ENCODE measurements around the gene USF1. TPM values are rescaled to one million over a fixed set of nuclear protein-coding genes. Genes with fewer than 3 reads are reported as not detected.
A peak's percentile ranks its signal among the peaks of the same experiment; 100 is the strongest.

Gene USF1
- total and polyA plus RNA-seq, 2 experiments from 2014 or later: 11.9 to 85.1 TPM

DNA sequence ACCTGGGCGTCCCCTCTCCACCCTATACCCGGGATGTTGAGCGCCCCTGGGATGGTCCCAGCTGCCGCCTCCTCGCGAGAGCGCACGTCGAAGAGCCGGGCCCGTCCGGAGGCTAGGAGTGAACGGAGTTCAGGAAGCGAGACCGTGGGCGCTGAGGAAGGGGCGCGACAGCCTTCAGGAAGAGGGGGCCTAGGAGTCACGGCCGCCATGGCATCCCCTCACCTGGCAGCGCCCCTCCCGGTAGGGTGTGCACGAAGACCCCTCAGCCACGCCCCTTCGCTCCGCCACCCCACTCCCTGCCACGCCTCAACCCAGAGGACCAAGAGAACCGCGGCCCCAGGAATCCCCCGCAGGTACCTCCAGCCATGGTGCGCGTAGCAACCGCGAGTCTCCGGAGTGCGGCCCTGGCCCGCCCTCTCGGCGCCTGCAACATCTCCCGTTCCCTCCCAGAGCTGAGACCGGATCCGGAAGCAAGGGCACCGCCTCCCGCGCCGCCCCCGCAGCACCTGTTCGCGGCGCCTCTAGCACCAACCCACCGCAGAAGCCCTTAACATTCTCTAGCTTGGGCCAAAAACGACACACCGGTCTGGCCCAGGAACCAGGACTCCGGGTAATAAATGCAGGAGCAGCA is 7.1 kb downstream of the USF1 start, which contains the start of gene TSTD1:
Gene TSTD1 (minus strand): TSS at position 442 of the 631 bp plus-strand sequence. CDS start 75 bp downstream, at position 367.
- H3K36me3 ChIP-seq (replicated peaks; ENCODE audit: insufficient read depth, low read depth): no peaks in the 10 kb centered on the region
- no peaks in the 10 kb centered on the region for H3K9me3 ChIP-seq (ENCODE audit: low read depth)
- TF ChIP-seq, protein P1, sequence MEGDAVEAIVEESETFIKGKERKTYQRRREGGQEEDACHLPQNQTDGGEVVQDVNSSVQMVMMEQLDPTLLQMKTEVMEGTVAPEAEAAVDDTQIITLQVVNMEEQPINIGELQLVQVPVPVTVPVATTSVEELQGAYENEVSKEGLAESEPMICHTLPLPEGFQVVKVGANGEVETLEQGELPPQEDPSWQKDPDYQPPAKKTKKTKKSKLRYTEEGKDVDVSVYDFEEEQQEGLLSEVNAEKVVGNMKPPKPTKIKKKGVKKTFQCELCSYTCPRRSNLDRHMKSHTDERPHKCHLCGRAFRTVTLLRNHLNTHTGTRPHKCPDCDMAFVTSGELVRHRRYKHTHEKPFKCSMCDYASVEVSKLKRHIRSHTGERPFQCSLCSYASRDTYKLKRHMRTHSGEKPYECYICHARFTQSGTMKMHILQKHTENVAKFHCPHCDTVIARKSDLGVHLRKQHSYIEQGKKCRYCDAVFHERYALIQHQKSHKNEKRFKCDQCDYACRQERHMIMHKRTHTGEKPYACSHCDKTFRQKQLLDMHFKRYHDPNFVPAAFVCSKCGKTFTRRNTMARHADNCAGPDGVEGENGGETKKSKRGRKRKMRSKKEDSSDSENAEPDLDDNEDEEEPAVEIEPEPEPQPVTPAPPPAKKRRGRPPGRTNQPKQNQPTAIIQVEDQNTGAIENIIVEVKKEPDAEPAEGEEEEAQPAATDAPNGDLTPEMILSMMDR (IDR thresholded peaks at IDR 0.05; ENCODE audit: poor library complexity): no peak
- no peak for TF ChIP-seq EZH2phosphoT487 (IDR thresholded peaks at IDR 0.05; ENCODE audit: low read depth, severe bottlenecking, unreplicated experiment)
- 26% methylated on average over 43 of the region's 54 CpGs for WGBS (ENCODE audit: low lambda C conversion rate, missing lambda C conversion rate)
- H3K4me1 ChIP-seq (ENCODE audit: insufficient read depth): peaks cover 5% of the 10 kb centered on the region
- peak within 1 kb of the TSS; percentile 67 for H3K27ac ChIP-seq
- H3K4me3 ChIP-seq: peak within 1 kb of the TSS; percentile 28
- H3K79me2 ChIP-seq: peaks cover 16% of the 10 kb centered on the region
- no peaks in the 10 kb centered on the region for H3K9me2 ChIP-seq (replicated peaks; ENCODE audit: insufficient read depth)
- DNase-seq (ENCODE audit: low spot score): peak; percentile 84
- H4K20me1 ChIP-seq (ENCODE audit: insufficient read depth, poor library complexity, severe bottlenecking): no peaks in the 10 kb centered on the region
- peak within 1 kb of the TSS; percentile 67 for H2AFZ ChIP-seq
- no peaks in the 10 kb centered on the region for H3K27me3 ChIP-seq
- peak within 1 kb of the TSS; percentile 73 for H3K4me2 ChIP-seq

DNA sequence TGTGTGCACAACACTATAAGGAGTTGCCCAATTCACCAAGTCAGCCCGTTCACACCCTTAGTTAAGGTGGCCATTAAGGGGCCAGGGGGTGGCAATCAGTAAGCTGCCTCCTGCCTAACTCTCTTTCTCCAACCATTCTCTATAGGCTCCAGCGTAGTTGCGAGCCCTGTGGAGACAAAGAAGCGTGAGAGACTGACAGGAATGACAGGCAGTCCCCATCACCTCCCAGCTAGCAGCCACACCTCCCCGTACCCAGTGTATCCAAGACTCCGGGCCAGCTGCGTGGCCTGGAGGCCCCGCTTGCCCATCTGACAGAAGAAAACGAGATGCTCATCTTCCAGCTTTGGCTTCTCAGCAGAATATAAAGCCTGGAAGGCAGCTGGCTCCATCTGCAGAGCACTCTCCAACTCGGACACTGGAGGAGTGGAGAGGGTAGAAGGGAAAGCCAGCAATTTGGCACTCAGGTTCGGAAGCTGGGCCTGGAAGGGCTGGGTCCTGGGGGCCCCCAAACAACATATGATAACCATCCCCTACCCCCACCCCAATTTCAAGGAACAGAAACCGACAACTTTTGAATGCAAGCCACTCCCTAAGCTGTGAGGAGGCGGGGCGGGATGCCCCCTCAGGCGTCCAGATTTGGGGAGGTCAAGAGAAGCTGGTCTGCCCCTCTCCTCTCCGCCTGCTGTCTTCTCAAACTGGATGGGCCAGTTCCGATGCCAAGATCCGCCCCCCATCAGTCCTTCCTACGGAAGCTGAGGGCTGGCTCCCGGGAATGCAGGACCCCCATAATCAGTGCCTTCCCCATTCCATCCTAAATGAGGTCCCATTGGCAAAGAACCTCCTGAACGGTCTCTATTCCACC is 7.9 kb downstream of the USF1 start:
- Histone ChIP-seq H3K27me3 (no peaks in the 10 kb centered on the region), H2AFZ (peak overlapping the region; percentile 67), H3K4me3 (peak overlapping the region; percentile 28), H3K9me3 (ENCODE audit: low read depth) (no peaks in the 10 kb centered on the region), H4K20me1 (ENCODE audit: insufficient read depth, poor library complexity, severe bottlenecking) (no peaks in the 10 kb centered on the region), H3K27ac (peak overlapping the region; percentile 67), H3K9me2 (replicated peaks; ENCODE audit: insufficient read depth) (no peaks in the 10 kb centered on the region), H3K4me1 (ENCODE audit: insufficient read depth) (peaks cover 5% of the 10 kb centered on the region), H3K79me2 (peaks cover 9% of the 10 kb centered on the region), H3K36me3 (replicated peaks; ENCODE audit: insufficient read depth, low read depth) (no peaks in the 10 kb centered on the region), H3K4me2 (peak overlapping the region; percentile 73)
- 54% methylated on average over 21 of the region's 21 CpGs for WGBS (ENCODE audit: low lambda C conversion rate, missing lambda C conversion rate)
- TF ChIP-seq EZH2 (IDR thresholded peaks at IDR 0.05; ENCODE audit: borderline replicate concordance) (no peak), EZH2phosphoT487 (IDR thresholded peaks at IDR 0.05; ENCODE audit: low read depth, severe bottlenecking, unreplicated experiment) (no peak)
- TF ChIP-seq, protein P1 (IDR thresholded peaks at IDR 0.05; ENCODE audit: poor library complexity): no peak
- DNase-seq (ENCODE audit: low spot score): no peak

DNA sequence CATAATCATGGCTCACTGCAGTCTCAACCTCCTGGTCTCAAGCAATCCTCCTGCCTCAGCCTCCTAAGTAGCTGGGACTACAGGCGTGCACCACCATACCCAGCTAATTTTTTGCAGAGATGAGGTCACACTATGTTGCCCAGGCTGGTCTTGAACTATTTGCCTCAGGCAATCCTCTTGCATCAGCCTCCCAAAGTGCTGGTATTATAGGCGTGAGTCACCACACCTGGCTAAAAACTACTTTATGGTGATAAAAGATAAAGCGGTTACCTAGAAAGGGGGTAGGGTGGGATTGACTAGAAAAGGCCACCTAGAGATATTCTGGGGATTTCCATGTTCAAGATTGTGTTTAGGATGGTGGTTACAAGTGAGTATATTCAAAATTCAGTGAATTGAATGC is 12.0 kb downstream of the USF1 start:
- Histone ChIP-seq H3K4me2 (no peak overlapping the region), H3K79me2 (peaks cover 3% of the 10 kb centered on the region), H4K20me1 (ENCODE audit: insufficient read depth, poor library complexity, severe bottlenecking) (no peaks in the 10 kb centered on the region), H3K27ac (no peak overlapping the region), H3K9me2 (replicated peaks; ENCODE audit: insufficient read depth) (no peaks in the 10 kb centered on the region), H3K9me3 (ENCODE audit: low read depth) (no peaks in the 10 kb centered on the region), H3K27me3 (no peaks in the 10 kb centered on the region), H3K4me1 (ENCODE audit: insufficient read depth) (peaks cover 5% of the 10 kb centered on the region), H3K36me3 (replicated peaks; ENCODE audit: insufficient read depth, low read depth) (no peaks in the 10 kb centered on the region), H2AFZ (no peak overlapping the region), H3K4me3 (no peak overlapping the region)
- 78% methylated on average over 3 of the region's 3 CpGs for WGBS (ENCODE audit: low lambda C conversion rate, missing lambda C conversion rate)
- TF ChIP-seq EZH2phosphoT487 (IDR thresholded peaks at IDR 0.05; ENCODE audit: low read depth, severe bottlenecking, unreplicated experiment): no peak
- TF ChIP-seq EZH2 (IDR thresholded peaks at IDR 0.05; ENCODE audit: borderline replicate concordance): no peak
- TF ChIP-seq, protein P1 (IDR thresholded peaks at IDR 0.05; ENCODE audit: poor library complexity): no peak
- DNase-seq (ENCODE audit: low spot score): no peak

Data from hepatocyte (in vitro differentiated cells).